Fibroblast of skin of abdomen (primary cell): ENCODE measurements around the gene GALNT15.

Source experiments
- DNase-seq: peaks from one replicate; pipeline ENCODE4 v3.0.0-alpha.2; 2013

Gene GALNT15

GRCh38 chr3:16254916-16255315, 80.4 kb downstream of the GALNT15 start:
- DNase-seq: no peak

GRCh38 chr3:16255326-16255725, 80.8 kb downstream of the GALNT15 start:
- no peak for DNase-seq

DNA sequence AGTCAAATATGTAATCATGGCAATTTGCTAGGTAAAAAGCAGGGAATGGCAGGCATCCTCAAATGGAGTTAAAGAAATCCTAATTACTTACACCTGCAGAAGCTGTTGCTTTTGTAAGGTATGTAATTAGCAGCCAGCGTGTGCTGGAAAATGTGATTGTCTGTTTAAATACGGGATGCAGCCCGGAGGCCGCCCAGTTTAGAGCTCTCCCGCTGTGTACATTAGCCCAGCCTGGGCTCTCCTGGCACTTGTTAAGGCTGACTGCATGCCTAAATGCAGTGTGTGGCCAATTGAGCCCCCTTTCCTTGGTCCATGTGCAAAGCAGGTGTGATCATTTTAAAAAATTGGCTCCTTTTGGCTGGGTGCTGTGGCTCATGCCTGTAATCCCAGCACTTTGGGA, 81.2 kb downstream of the GALNT15 start:
- DNase-seq: no peak

- no peak for DNase-seq
Measured at GRCh38 chr3:16257309-16257708, 82.8 kb downstream of the GALNT15 start.

DNA sequence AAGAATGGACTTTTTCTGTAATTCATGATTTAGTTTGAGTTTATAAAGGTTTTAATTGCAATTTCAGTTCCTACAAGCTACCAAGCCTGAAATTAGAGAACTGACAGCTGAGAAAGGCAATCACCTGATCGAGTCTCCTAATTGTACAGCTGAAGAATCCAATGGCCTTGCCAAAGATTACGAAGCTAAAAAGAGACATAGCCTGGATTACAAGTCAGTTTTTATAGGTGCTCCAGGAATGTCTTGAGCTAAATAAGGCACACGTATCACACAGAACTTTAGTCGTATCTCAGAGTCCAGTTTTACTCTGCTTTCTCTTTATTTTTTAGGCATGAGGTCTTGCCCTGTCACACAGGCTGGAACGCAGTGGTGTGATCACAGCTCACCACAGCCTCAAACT, 83.7 kb downstream of the GALNT15 start:
- DNase-seq: no peak

DNA sequence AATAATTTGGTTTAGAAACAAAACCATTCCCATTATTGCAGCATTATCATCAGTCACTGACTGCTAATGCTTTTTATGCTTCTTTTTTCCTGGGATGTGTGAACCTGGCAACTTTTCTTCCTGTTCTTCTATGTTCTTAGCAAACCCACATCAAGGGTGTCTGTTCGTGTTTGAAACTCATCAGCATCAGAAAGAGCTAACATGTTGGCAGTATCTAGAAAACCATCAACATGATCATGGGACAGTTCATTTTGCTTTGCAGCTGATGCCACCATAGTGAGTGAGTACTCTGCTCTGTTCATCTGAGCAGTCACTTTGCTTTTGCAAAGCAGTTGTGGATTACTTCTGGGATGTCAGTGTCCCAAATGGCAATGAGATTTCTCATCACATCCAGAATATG, 84.4 kb downstream of the GALNT15 start:
- no peak for DNase-seq

DNA sequence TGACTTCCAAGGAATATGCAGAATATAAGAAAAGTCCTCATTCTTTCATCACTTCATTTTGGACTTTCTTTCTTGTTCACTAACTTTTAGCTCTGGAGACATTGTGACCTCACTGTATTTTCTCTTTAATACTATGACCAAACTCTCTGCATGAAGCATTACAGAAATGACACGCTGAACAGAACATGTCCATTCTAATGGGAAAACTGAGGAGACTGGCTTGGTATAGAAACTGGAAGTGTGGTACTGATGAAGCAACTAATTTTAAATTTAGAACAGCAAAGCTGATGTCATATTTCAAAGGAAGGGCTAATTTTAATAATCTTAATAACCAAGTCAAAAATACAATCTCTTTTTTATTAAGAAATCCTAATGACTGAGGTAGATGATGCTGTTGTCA, 85.6 kb downstream of the GALNT15 start:
- DNase-seq: no peak

- no peak for DNase-seq
Measured at GRCh38 chr3:16262174-16262573, 87.7 kb downstream of the GALNT15 start.

GRCh38 chr3:16264174-16264707, 89.8 kb downstream of the GALNT15 start:
- no peak for DNase-seq

GRCh38 chr3:16264708-16265454, 90.4 kb downstream of the GALNT15 start, which contains the start of the genes DPH3 and OXNAD1:
DPH3 (minus strand) TSS chr3:16264943; CDS start chr3:16264876, 67 bp downstream.
OXNAD1 (plus strand) TSS chr3:16265212; CDS start chr3:16270953, 5,741 bp downstream.
- peak; percentile 100 for DNase-seq

- DNase-seq: no peak
Measured at GRCh38 chr3:16265455-16265786, 90.9 kb downstream of the GALNT15 start.

GRCh38 chr3:16266714-16267113, 92.2 kb downstream of the GALNT15 start:
- DNase-seq: no peak

GRCh38 chr3:16270855-16271254, 96.4 kb downstream of the GALNT15 start:
- no peak for DNase-seq

GRCh38 chr3:16272588-16272987, 98.1 kb downstream of the GALNT15 start:
- no peak for DNase-seq

DNA sequence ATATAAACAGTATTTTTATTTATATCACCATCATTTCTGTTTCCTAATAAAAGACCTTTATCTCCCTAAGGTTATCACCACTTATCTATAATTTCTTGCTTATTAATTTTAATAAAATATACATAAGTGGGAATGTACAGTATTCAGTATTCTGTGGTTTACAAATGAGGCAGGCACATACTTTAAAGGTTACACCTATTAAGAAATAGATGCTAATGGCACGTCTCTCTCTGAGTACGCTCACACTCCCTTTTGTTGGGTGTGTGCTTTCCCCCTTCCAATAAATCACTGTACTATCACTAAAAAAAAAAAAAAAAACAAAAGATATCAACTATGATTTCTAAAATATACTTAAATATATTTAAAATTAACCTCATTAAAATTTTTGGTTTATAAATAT, 99.4 kb downstream of the GALNT15 start:
- DNase-seq: no peak

DNA sequence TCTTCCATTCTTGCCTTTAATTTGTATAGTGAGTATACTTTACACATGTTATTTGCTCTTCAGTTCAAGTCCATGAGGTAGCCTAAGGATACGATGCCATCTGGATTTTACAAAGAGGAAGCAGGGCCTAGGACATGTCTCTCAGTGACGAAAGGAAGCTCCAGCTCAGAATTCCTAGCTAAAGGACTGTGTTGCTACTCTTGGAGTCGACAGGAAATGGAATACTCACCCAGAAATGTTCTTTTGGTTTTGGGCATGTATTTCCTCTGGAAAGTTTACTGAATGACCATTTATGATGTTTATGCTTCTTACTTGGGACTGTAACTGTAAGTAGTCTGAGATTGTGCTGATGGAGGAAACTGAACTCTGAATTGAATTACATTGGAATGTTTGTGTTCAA, 103.0 kb downstream of the GALNT15 start:
- no peak for DNase-seq

- no peak for DNase-seq
Measured at GRCh38 chr3:16279010-16279801, 104.7 kb downstream of the GALNT15 start.

DNA sequence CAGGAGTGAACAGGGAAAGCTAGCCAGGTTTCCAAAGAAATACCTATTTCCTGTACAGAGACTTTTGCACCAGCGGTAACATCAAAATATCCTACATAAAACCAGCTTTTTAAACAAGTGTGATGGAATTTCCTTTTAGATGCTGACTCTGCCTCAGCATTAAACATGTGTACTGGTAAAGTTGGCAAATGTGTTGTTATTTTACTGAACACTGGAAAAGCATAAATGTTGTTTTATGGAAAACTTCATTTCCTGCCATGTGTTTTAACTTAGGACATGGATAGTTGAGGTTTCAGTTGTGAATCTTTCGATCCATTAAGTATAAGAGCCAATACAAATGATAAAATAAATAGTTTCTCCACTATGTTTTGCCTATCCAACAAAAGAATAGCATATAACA, 106.2 kb downstream of the GALNT15 start:
- DNase-seq: peak; percentile 38
